ENCODE measurements around the gene MAP3K6.

- TF ChIP-seq CTCF (conservative IDR thresholded peaks at IDR 0.05; ENCODE audit: low read depth, low read length) (no peak), EZH2 (IDR thresholded peaks at IDR 0.05; ENCODE audit: low read length, unreplicated experiment) (no peak)
Measured at GRCh38 chr1:27380224-27380623, 13.5 kb upstream of the MAP3K6 start.

Data from PC-3 (cell line).